Measurements from ENCODE around the gene EPB41L5.

DNA sequence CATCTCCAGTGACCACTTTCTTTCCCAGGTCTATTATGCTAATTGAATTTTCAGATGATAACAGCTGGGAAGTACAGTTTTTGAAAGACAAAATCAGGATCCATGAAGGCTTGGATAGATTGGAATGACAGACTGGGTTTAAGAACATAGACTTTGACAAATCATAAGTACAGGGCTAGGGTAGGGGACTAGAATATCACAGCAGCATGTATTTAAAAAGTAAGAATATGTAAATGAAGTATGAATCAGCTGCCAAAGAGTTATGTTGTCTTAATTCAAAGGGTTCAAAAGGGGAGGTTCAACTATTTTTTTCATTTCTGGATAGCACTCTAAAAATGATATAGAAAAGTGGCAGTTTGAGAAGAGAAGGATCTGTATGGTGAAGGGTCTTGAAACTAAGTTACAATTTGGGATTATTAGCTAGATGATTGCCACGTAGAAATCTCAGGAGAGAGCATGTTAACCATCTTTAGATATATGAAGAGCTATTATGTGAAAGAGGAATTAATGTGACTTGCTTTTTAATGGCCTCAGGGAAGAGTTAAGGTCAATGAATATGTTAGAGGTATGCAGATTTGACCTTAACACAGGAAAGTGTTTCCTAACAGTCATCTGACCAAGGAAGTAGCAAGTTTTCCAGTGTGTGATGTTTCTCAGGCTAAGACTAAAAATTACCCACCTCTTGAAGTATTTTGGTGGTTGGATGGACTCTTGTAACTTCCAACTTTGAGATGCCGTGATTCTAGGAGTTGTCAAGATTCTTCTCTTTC, 128.6 kb downstream of the EPB41L5 start:
- TF ChIP-seq, protein P1, sequence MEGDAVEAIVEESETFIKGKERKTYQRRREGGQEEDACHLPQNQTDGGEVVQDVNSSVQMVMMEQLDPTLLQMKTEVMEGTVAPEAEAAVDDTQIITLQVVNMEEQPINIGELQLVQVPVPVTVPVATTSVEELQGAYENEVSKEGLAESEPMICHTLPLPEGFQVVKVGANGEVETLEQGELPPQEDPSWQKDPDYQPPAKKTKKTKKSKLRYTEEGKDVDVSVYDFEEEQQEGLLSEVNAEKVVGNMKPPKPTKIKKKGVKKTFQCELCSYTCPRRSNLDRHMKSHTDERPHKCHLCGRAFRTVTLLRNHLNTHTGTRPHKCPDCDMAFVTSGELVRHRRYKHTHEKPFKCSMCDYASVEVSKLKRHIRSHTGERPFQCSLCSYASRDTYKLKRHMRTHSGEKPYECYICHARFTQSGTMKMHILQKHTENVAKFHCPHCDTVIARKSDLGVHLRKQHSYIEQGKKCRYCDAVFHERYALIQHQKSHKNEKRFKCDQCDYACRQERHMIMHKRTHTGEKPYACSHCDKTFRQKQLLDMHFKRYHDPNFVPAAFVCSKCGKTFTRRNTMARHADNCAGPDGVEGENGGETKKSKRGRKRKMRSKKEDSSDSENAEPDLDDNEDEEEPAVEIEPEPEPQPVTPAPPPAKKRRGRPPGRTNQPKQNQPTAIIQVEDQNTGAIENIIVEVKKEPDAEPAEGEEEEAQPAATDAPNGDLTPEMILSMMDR (IDR thresholded peaks at IDR 0.05), result no peak
- TF ChIP-seq POLR2A (IDR thresholded peaks at IDR 0.05), result no peak

Measured in adrenal gland (tissue), 5 donors.